Panc1 (cell line): ENCODE data around the gene LLGL2. TPM values are rescaled to one million over a fixed set of nuclear protein-coding genes. Genes with fewer than 3 reads are reported as not detected.

ENCODE experiments used
- ATAC-seq: fragments of 200-7000 bp; cut with Tn5 transposase; 2 replicates; pipeline ENCODE4 v1.9.1; 2020; ENCODE audit warnings: mild to moderate bottlenecking, moderate library complexity
- BruUV-seq: library from RNA; stranded (reverse); fragments of 400-500 nt; replicated peaks from 2 replicates; lab custom pipeline; 2021; lab: Mats Ljungman, UMichigan
- CTCF ChIA-PET: fragments of 300-600 bp; sonication (Branson Sonifier 250); formaldehyde crosslinking; loops from one replicate; lab custom pipeline; 2022; ENCODE audit warnings: antibody characterized with exemption; lab: Charles Lee
- POLR2A ChIA-PET: fragments of 300-600 bp; sonication (Branson Sonifier 250); formaldehyde crosslinking; loops from one replicate; lab custom pipeline; 2022; ENCODE audit warnings: antibody characterized with exemption; lab: Charles Lee
- DNase-seq: peaks from one replicate; pipeline ENCODE4 v3.0.0-alpha.2; 2010; ENCODE audit warnings: low read depth, low spot score
- H3K27ac ChIP-seq: 2 replicates; pipeline ENCODE4 v1.5.1; 2011; ENCODE audit warnings: mild to moderate bottlenecking, low read length, inconsistent platforms
- H3K27me3 ChIP-seq: fragments of 200-500 bp; sonication (Bioruptor generic); 2 replicates; pipeline ENCODE4 v1.6.0; 2014; ENCODE audit warnings: low read length, inconsistent platforms; ENCODE audit not compliant: control insufficient read depth, insufficient read depth
- H3K36me3 ChIP-seq: fragments of 200-500 bp; sonication (Bioruptor generic); 2 replicates; pipeline ENCODE4 v1.5.1; 2014; ENCODE audit warnings: inconsistent platforms, mild to moderate bottlenecking, low read length, moderate library complexity; ENCODE audit not compliant: control insufficient read depth, insufficient read depth
- H3K4me1 ChIP-seq: 2 replicates; pipeline ENCODE4 v1.5.1; 2011; ENCODE audit warnings: inconsistent platforms, mild to moderate bottlenecking, low read length, moderate library complexity; ENCODE audit not compliant: control insufficient read depth, insufficient read depth
- H3K4me3 ChIP-seq, 2 experiments: 2 replicates each; pipeline ENCODE4 v1.5.1; 2011 to 2012; ENCODE audit warnings: low read depth in 2 of 2, low read length in 2 of 2, mild to moderate bottlenecking in 2 of 2, inconsistent platforms in 1 of 2, moderate library complexity in 1 of 2
- H3K9me3 ChIP-seq: fragments of 200-500 bp; sonication (Bioruptor generic); 2 replicates; pipeline ENCODE4 v1.5.1; 2014; ENCODE audit warnings: low read depth, mild to moderate bottlenecking, inconsistent platforms, low read length, moderate library complexity; ENCODE audit not compliant: control insufficient read depth, insufficient read depth
- CTCF ChIP-seq: fragments of 450-650 bp; IDR thresholded peaks from 2 replicates; pipeline ENCODE4 v1.5.1; 2017; ENCODE audit warnings: mild to moderate bottlenecking
- POLR2AphosphoS5 ChIP-seq: IDR thresholded peaks from 2 replicates; pipeline ENCODE4 v1.6.1; 2012; ENCODE audit warnings: mild to moderate bottlenecking, low read depth, low read length, moderate library complexity
- REST ChIP-seq, 2 experiments: IDR thresholded peaks; 2 replicates each; pipeline ENCODE4 v1.6.1; 2011 to 2012; ENCODE audit warnings: low read depth in 2 of 2, control low read depth in 1 of 2, low read length in 1 of 2, mild to moderate bottlenecking in 1 of 2, moderate library complexity in 1 of 2; ENCODE audit not compliant: insufficient read depth in 1 of 2
- SIN3A ChIP-seq: IDR thresholded peaks from 2 replicates; pipeline ENCODE4 v1.6.1; 2012; ENCODE audit warnings: low read depth, mild to moderate bottlenecking, low read length, moderate library complexity, borderline replicate concordance; ENCODE audit not compliant: insufficient read depth
- TCF7L2 ChIP-seq: IDR thresholded peaks from 2 replicates; pipeline ENCODE4 v1.6.1; 2011; ENCODE audit warnings: mild to moderate bottlenecking, low read depth, low read length, inconsistent platforms
- in situ Hi-C: cut with HindIII; loops from 2 replicates; pipeline ENCODE4 v1.10.0; 2016; ENCODE audit warnings: low sequenced_read_pairs, low pct_unique_long_range_greater_than_20kb
- intact Hi-C: fragments of 100-400 bp; cut with micrococcal nuclease; formaldehyde crosslinking; loops from one replicate; pipeline ENCODE4 v1.10.0; 2022; ENCODE audit not compliant: unreplicated experiment
- total RNA-seq: library from RNA; stranded (reverse); gene quantifications from one replicate; pipeline ENCODE4 v1.2.1, GENCODE V29; 2021; ENCODE audit not compliant: unreplicated experiment

The LLGL2 gene
- total RNA-seq, 1 experiment from 2014 or later: 201 TPM

- no peak overlapping the region for H3K4me3 ChIP-seq
Measured at GRCh38 chr17:75568412-75569255, 43.1 kb downstream of the LLGL2 start.

More at GRCh38 chr17:75568412-75569255, 43.1 kb downstream of the LLGL2 start:
- DNase-seq (no peak), ATAC-seq (no peak)
- no TSS peak for BruUV-seq
- intact Hi-C loops (no loop called here), in situ Hi-C loops (no loop called here)
- CTCF ChIA-PET: no interaction called here
- Histone ChIP-seq H3K9me3 (no peaks in the 10 kb centered on the region), H3K27me3 (no peaks in the 10 kb centered on the region), H3K4me1 (peaks cover 23% of the 10 kb centered on the region), H3K27ac (no peak overlapping the region), H3K36me3 (no peaks in the 10 kb centered on the region)
- POLR2A ChIA-PET: no interaction called here
- TF ChIP-seq REST (IDR thresholded peaks at IDR 0.05; ENCODE audit: insufficient read depth in 1 of 2, low read depth in 2 of 2, low read length in 1 of 2) (no peak), POLR2AphosphoS5 (no peak), CTCF (no peak), TCF7L2 (no peak), SIN3A (no peak)
